ENCODE data around the gene RNH1. TPM values are rescaled to one million over a fixed set of nuclear protein-coding genes. Genes with fewer than 3 reads are reported as not detected.

RNH1 gene
- total and polyA plus RNA-seq, 10 of the 15 experiments (the other 5 are each of a cell fraction or from before 2014, with no cell fraction given): 2.3 to 162 (median 72.1) TPM

- intact Hi-C loops (cut with micrococcal nuclease; ENCODE audit: unreplicated experiment): no loop called here
- Histone ChIP-seq H3K79me2 (ENCODE audit: control insufficient read depth, insufficient read depth, low read length) (peaks cover 1% of the 10 kb centered on the region; the same call in 1 of the 2 replicates), H3K9ac (ENCODE audit: control insufficient read depth, insufficient read depth, low read length) (no peak overlapping the region), H3K4me1 (ENCODE audit: control insufficient read depth, insufficient read depth, low read length) (no peaks in the 10 kb centered on the region; the same call in 1 of the 2 replicates), H3K4me3 (no peak overlapping the region), H3K9me3 (replicated peaks; ENCODE audit: control insufficient read depth, insufficient read depth, low read length) (no peaks in the 10 kb centered on the region), H3K27ac (ENCODE audit: control insufficient read depth, insufficient read depth) (no peak overlapping the region), H3K36me3 (ENCODE audit: control insufficient read depth in 2 of 2, insufficient read depth in 2 of 2, low read length in 1 of 2) (peaks cover 0 to 3% of the 10 kb centered on the region in 2 experiments; a peak in 2 of 4 replicates), H3K4me2 (ENCODE audit: control insufficient read depth, insufficient read depth) (no peak overlapping the region), H4K20me1 (ENCODE audit: control insufficient read depth, insufficient read depth) (no peaks in the 10 kb centered on the region), H2AFZ (ENCODE audit: control insufficient read depth, low read depth, low read length) (no peak overlapping the region), H3K27me3 (replicated peaks in 1 of 2; ENCODE audit: control insufficient read depth in 2 of 2, insufficient read depth in 2 of 2, low read length in 1 of 2) (no peaks in the 10 kb centered on the region)
- no TSS peak for BruUV-seq (replicated peaks)
- ChIA-PET CTCF (no interaction called here), RAD21 (ENCODE audit: unreplicated experiment) (no interaction called here), SMC1A (ENCODE audit: uncharacterized antibody, unreplicated experiment) (interaction anchor here (0.7 kb wide), 1 partner anchor 278 kb away, joined by 3 read pairs; no protein-coding TSS in a partner anchor), POLR2A (no interaction called here)
- in situ Hi-C loops (cut with MboI): no loop called here
- FAIRE-seq: no peak
- no peak for DNase-seq (ENCODE audit: low read depth, low spot score)
- ATAC-seq: no peak
- 85% methylated on average over 29 of the region's 29 CpGs for WGBS (ENCODE audit: insufficient coverage, insufficient replicate concordance, low lambda C conversion rate, missing lambda C conversion rate)
- TF ChIP-seq ZNF274 (IDR thresholded peaks at IDR 0.05; ENCODE audit: insufficient read depth, insufficient read length) (no peak), CTCF (IDR thresholded peaks at IDR 0.05 in 2 of 3, conservative IDR thresholded peaks at IDR 0.05 in 1 of 3; ENCODE audit: control insufficient read depth in 2 of 3, extremely low read depth in 1 of 3, insufficient read depth in 1 of 3, low read depth in 3 of 3, low read length in 3 of 3) (no peak), FOS (IDR thresholded peaks at IDR 0.05; ENCODE audit: borderline replicate concordance, extremely low read depth, insufficient read length) (no peak), RAD21 (IDR thresholded peaks at IDR 0.05; ENCODE audit: insufficient read depth, low read depth, low read length) (no peak), IRF3 (IDR thresholded peaks at IDR 0.05) (no peak), MEF2A (IDR thresholded peaks at IDR 0.05; ENCODE audit: insufficient read depth, low read depth, low read length) (no peak), FOXM1 (IDR thresholded peaks at IDR 0.05; ENCODE audit: low read depth, low read length) (no peak), CBX3 (IDR thresholded peaks at IDR 0.05; ENCODE audit: borderline replicate concordance, low read depth) (no peak), SMAD5 (IDR thresholded peaks at IDR 0.05; ENCODE audit: low read depth) (no peak), E4F1 (IDR thresholded peaks at IDR 0.05; ENCODE audit: borderline replicate concordance, partially characterized antibody) (no peak), BCL3 (IDR thresholded peaks at IDR 0.05; ENCODE audit: borderline replicate concordance, insufficient read depth, low read depth, low read length, poor library complexity, severe bottlenecking) (no peak), TAF1 (IDR thresholded peaks at IDR 0.05; ENCODE audit: borderline replicate concordance, low read depth, low read length) (no peak), CREM (IDR thresholded peaks at IDR 0.05; ENCODE audit: low read depth) (no peak)
Observed at GRCh38 chr11:512761-513595, 5.9 kb upstream of the RNH1 start.
